ENCODE results near the gene DGKE.

DNA sequence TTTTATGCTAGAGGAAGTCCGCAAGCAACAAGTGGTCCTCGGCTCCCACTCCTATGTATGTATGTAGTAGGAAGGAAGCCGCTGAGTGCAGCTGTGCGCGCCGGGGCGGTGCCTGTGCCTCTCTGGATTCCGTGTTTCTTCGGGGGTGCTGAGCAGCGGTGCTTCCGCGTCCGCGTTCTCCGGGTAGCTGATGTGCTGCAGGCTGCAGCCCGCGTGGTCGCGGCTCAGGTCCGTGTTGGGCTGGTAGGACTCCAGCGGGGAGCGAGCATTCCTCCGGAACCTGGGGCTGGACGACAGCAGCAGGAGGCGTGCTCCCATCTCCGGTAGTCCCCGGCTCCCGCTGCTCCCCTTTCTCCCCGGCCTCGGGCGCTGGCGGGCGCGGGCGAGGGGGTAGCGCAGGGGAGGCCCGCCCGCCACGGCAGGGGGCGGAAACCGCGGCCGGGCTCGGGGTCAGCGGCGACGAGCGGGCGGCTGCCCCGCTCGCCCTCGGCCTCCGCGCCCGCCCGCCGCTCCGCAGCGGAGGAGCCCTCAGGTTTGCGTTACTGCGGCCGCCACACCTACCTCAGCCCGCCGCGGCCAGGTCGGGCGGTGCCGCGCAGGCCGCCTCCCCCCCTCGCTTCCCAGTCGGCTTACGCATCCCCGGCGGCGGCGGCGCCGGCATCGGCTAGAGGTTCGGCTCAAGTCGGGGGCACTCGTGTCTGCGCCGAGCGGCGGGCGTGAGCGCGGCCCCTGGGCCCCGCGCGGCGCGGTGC is 718 bp upstream of the DGKE start:
- TF ChIP-seq, protein P1, sequence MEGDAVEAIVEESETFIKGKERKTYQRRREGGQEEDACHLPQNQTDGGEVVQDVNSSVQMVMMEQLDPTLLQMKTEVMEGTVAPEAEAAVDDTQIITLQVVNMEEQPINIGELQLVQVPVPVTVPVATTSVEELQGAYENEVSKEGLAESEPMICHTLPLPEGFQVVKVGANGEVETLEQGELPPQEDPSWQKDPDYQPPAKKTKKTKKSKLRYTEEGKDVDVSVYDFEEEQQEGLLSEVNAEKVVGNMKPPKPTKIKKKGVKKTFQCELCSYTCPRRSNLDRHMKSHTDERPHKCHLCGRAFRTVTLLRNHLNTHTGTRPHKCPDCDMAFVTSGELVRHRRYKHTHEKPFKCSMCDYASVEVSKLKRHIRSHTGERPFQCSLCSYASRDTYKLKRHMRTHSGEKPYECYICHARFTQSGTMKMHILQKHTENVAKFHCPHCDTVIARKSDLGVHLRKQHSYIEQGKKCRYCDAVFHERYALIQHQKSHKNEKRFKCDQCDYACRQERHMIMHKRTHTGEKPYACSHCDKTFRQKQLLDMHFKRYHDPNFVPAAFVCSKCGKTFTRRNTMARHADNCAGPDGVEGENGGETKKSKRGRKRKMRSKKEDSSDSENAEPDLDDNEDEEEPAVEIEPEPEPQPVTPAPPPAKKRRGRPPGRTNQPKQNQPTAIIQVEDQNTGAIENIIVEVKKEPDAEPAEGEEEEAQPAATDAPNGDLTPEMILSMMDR (IDR thresholded peaks at IDR 0.05) = no peak
- TF ChIP-seq SMAD3 (CRISPR knock-in tag; IDR thresholded peaks at IDR 0.05; ENCODE audit: borderline replicate concordance) (peak; percentile 69; the same call in 1 of the 2 replicates), SP1 (CRISPR knock-in tag; conservative IDR thresholded peaks at IDR 0.05) (0 out of 2 replicates have a peak, but pooled peaks have one; percentile 8), NR3C1 (CRISPR knock-in tag; conservative IDR thresholded peaks at IDR 0.05; ENCODE audit: low read depth) (no peak), ESRRA (CRISPR knock-in tag; IDR thresholded peaks at IDR 0.05; ENCODE audit: borderline replicate concordance) (no peak), SMAD4 (CRISPR knock-in tag; IDR thresholded peaks at IDR 0.05) (no peak), NFYB (CRISPR knock-in tag; conservative IDR thresholded peaks at IDR 0.05; ENCODE audit: low read depth) (no peak), MXD4 (CRISPR knock-in tag; IDR thresholded peaks at IDR 0.05; ENCODE audit: borderline replicate concordance) (no peak), CREM (CRISPR knock-in tag; IDR thresholded peaks at IDR 0.05) (no peak; the same call in 1 of the 2 replicates)
- TF ChIP-seq, protein P2, sequence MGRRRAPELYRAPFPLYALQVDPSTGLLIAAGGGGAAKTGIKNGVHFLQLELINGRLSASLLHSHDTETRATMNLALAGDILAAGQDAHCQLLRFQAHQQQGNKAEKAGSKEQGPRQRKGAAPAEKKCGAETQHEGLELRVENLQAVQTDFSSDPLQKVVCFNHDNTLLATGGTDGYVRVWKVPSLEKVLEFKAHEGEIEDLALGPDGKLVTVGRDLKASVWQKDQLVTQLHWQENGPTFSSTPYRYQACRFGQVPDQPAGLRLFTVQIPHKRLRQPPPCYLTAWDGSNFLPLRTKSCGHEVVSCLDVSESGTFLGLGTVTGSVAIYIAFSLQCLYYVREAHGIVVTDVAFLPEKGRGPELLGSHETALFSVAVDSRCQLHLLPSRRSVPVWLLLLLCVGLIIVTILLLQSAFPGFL (CRISPR knock-in tag; IDR thresholded peaks at IDR 0.05; ENCODE audit: borderline replicate concordance) = no peak
- TF ChIP-seq, protein P3, sequence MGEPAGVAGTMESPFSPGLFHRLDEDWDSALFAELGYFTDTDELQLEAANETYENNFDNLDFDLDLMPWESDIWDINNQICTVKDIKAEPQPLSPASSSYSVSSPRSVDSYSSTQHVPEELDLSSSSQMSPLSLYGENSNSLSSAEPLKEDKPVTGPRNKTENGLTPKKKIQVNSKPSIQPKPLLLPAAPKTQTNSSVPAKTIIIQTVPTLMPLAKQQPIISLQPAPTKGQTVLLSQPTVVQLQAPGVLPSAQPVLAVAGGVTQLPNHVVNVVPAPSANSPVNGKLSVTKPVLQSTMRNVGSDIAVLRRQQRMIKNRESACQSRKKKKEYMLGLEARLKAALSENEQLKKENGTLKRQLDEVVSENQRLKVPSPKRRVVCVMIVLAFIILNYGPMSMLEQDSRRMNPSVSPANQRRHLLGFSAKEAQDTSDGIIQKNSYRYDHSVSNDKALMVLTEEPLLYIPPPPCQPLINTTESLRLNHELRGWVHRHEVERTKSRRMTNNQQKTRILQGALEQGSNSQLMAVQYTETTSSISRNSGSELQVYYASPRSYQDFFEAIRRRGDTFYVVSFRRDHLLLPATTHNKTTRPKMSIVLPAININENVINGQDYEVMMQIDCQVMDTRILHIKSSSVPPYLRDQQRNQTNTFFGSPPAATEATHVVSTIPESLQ (CRISPR knock-in tag; IDR thresholded peaks at IDR 0.05) = no peak
- TF ChIP-seq, protein P4, sequence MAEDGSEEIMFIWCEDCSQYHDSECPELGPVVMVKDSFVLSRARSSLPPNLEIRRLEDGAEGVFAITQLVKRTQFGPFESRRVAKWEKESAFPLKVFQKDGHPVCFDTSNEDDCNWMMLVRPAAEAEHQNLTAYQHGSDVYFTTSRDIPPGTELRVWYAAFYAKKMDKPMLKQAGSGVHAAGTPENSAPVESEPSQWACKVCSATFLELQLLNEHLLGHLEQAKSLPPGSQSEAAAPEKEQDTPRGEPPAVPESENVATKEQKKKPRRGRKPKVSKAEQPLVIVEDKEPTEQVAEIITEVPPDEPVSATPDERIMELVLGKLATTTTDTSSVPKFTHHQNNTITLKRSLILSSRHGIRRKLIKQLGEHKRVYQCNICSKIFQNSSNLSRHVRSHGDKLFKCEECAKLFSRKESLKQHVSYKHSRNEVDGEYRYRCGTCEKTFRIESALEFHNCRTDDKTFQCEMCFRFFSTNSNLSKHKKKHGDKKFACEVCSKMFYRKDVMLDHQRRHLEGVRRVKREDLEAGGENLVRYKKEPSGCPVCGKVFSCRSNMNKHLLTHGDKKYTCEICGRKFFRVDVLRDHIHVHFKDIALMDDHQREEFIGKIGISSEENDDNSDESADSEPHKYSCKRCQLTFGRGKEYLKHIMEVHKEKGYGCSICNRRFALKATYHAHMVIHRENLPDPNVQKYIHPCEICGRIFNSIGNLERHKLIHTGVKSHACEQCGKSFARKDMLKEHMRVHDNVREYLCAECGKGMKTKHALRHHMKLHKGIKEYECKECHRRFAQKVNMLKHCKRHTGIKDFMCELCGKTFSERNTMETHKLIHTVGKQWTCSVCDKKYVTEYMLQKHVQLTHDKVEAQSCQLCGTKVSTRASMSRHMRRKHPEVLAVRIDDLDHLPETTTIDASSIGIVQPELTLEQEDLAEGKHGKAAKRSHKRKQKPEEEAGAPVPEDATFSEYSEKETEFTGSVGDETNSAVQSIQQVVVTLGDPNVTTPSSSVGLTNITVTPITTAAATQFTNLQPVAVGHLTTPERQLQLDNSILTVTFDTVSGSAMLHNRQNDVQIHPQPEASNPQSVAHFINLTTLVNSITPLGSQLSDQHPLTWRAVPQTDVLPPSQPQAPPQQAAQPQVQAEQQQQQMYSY (CRISPR knock-in tag; IDR thresholded peaks at IDR 0.05) = no peak
- TF ChIP-seq, protein P5, sequence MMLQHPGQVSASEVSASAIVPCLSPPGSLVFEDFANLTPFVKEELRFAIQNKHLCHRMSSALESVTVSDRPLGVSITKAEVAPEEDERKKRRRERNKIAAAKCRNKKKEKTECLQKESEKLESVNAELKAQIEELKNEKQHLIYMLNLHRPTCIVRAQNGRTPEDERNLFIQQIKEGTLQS (CRISPR knock-in tag; conservative IDR thresholded peaks at IDR 0.05) = no peak

All from WTC11 (cell line).